ENCODE data around the gene PTPRE.

PTPRE gene

DNA sequence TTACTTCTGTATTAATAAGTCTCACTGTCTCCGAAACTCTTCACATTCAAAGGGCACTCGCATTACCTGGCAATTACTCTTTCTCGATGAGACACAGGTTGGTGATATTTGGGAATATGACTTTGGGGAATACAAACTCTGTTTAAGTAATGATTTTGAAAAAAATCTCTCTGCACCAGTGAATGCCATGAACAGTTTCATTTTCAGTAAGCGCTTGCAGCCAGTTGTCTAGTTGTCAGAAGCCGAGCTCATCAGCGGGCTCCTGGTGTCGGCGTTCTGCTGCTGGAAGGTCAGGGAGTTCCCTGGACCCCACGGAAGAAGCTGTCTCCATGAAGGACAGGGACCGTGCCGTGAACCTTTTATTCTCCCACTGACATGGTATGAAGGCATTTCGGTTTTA, 57.7 kb downstream of the PTPRE start:
- H3K4me3 Mint-ChIP-seq = no peak overlapping the region
- peaks cover 35% of the 10 kb centered on the region for H3K27me3 Mint-ChIP-seq
- no peaks in the 10 kb centered on the region for H3K36me3 Mint-ChIP-seq (ENCODE audit: insufficient read depth)
- ATAC-seq (replicated peaks; ENCODE audit: extremely low read depth, poor library complexity, severe bottlenecking) (no peak), DNase-seq (ENCODE audit: low spot score in 2 of 2) (no peak)
- no peaks in the 10 kb centered on the region for H3K4me1 Mint-ChIP-seq
- no peak overlapping the region for H3K27ac Mint-ChIP-seq (ENCODE audit: low read depth)
- H3K9me3 Mint-ChIP-seq = no peaks in the 10 kb centered on the region

DNA sequence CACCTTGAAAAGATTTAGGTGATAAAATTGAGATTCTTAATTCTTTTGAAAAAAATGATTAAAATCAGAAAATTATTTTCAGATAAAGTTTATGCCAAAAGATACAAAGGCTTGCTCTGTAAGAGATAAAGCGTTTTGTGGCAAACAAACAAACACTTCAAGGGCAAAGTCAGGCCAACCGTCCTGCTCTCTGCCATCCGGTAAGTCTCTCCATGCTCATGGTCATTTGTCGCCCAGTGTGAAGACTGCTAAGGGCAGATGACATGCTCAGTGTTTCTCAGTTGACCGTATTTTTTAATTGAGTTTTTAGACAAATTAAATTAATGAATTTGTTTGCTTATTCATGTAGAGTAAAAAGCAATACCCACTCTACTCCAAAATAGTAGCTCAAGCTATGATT, 60.0 kb downstream of the PTPRE start:
- H3K4me1 Mint-ChIP-seq = no peaks in the 10 kb centered on the region
- H3K27ac Mint-ChIP-seq (ENCODE audit: low read depth) = no peak overlapping the region
- H3K4me3 Mint-ChIP-seq = no peak overlapping the region
- H3K9me3 Mint-ChIP-seq = no peaks in the 10 kb centered on the region
- H3K36me3 Mint-ChIP-seq (ENCODE audit: insufficient read depth) = peaks cover 3% of the 10 kb centered on the region
- H3K27me3 Mint-ChIP-seq = peaks cover 26% of the 10 kb centered on the region
- ATAC-seq (replicated peaks; ENCODE audit: extremely low read depth, poor library complexity, severe bottlenecking) (no peak), DNase-seq (ENCODE audit: low spot score in 2 of 2) (no peak)

DNA sequence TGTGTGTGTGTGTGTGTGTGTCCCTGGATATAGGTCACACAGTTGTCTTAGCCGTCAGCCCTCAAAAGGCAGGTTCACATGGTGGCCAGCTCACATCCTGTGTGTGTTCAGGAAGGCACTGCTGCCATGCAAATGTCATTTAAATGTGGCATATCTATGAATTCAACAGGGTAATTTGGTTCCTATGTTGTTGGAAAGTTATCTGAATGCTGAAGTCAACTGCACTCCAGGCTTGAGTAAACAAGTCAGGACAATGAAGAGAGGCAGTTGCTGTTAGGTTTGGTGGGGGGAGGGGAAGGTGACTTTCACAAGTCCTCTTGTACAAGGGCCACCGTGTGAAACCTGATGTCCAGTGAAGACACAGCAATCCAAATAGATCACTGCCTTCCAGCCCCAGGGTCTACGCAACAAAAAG, 61.1 kb downstream of the PTPRE start:
- Mint-ChIP-seq H3K27me3 (peaks cover 36% of the 10 kb centered on the region), H3K36me3 (ENCODE audit: insufficient read depth) (peaks cover 3% of the 10 kb centered on the region), H3K9me3 (no peaks in the 10 kb centered on the region), H3K4me3 (no peak overlapping the region), H3K27ac (ENCODE audit: low read depth) (no peak overlapping the region), H3K4me1 (no peaks in the 10 kb centered on the region)
- ATAC-seq (replicated peaks; ENCODE audit: extremely low read depth, poor library complexity, severe bottlenecking) (no peak), DNase-seq (ENCODE audit: low spot score in 2 of 2) (no peak)

DNA sequence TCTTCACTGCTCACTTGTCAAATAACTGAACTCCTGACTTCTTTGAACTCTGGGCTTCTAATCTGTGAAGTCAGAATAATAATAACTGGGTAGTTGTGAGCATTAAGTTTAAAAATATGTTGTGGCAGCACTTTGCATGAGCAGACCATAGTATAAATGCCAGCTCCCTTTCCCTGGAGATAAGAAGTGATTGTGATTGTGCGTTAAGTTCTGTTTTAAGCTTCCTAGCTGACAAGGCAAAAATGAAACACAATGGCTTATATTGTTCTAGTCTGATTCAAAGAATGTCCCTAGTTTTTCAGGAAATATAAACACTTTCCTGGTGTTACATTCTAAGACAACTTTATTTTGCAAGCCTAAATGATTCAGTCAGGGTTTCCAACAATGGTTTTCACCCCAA, 61.8 kb downstream of the PTPRE start:
- H3K4me1 Mint-ChIP-seq = no peaks in the 10 kb centered on the region
- ATAC-seq (replicated peaks; ENCODE audit: extremely low read depth, poor library complexity, severe bottlenecking) = no peak
- peaks cover 3% of the 10 kb centered on the region for H3K36me3 Mint-ChIP-seq (ENCODE audit: insufficient read depth)
- no peak overlapping the region for H3K27ac Mint-ChIP-seq (ENCODE audit: low read depth)
- H3K27me3 Mint-ChIP-seq = peaks cover 42% of the 10 kb centered on the region
- no peaks in the 10 kb centered on the region for H3K9me3 Mint-ChIP-seq
- no peak for DNase-seq (ENCODE audit: low spot score in 2 of 2)
- no peak overlapping the region for H3K4me3 Mint-ChIP-seq

DNA sequence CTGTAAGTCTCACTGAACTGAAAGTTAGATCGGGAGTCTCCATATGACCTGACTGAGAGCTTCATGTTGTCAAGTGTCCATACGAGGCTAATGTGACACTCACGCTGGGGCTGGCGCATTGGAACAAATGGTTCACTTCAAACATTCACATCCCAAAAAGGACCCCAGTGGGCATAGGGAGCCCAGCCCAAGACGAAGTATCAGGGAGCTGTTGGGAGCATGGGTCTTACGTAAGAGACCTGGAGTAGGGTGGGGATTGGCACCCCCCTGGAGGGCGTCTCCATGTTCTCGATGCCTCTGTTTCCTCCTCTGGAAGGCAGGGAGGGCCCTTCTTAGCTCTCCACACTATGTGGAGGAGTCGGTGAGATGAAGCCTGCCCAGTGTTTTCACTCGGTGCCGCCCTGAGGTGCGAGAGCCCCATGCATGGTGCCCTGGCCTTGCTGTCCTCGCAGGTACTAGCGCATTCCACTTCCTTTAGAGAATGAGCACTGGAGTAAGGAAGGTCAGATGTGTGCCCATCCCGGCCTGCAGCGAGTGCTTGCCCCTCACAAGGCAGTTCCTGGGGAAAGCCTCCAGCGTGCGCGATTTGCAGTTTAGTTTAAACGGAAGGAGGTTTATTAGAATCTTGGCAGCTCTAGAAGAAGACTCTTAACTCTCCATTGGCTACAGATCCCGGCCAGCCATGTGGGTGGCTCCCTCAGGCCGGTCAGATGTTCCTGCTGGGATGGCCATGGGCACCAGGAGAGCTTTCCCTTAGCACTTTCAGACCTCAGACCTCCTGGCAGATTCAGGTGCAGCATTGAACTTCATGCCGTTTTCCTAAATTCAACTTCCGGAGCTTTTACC, 64.4 kb downstream of the PTPRE start:
- H3K27me3 Mint-ChIP-seq = peaks cover 54% of the 10 kb centered on the region
- no peak overlapping the region for H3K4me3 Mint-ChIP-seq
- no peak for ATAC-seq (replicated peaks; ENCODE audit: extremely low read depth, poor library complexity, severe bottlenecking)
- H3K4me1 Mint-ChIP-seq = no peaks in the 10 kb centered on the region
- no peak for DNase-seq (ENCODE audit: low spot score in 2 of 2)
- peaks cover 3% of the 10 kb centered on the region for H3K36me3 Mint-ChIP-seq (ENCODE audit: insufficient read depth)
- H3K27ac Mint-ChIP-seq (ENCODE audit: low read depth) = no peak overlapping the region
- H3K9me3 Mint-ChIP-seq = no peaks in the 10 kb centered on the region

DNA sequence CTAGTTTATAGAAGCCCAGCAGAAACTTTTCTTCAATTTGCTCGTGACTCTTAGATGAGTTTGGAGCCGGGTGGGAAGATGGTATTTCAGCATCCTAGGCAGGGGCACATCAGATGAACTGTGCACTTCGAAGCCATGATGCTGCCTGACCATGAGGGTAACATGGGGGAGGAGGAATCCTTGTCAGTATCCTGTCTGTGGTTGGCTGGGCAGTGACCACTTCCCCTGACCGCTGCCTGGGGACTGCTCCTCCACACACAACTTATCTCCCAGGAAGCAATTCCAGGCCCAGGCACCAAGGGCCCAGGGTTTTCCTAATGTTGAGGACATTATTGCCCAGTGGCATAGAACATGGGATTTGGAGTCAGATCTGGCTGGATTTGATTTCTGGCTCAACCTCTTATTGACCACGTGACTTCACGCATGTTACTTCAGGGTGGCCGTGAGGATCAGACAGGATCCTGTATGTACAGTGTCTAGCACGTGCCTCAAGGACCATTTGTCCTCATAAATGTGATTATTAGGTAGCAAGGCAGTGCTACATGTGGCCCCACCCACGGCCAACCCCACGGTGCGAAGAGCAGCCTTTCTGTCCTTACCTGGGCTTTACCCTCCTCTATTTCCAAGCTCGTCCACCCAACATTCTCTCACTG, 65.2 kb downstream of the PTPRE start:
- Mint-ChIP-seq H3K4me3 (no peak overlapping the region), H3K36me3 (ENCODE audit: insufficient read depth) (peaks cover 3% of the 10 kb centered on the region), H3K27me3 (peaks cover 57% of the 10 kb centered on the region), H3K9me3 (no peaks in the 10 kb centered on the region), H3K4me1 (no peaks in the 10 kb centered on the region), H3K27ac (ENCODE audit: low read depth) (no peak overlapping the region)
- DNase-seq (ENCODE audit: low spot score in 2 of 2) (no peak), ATAC-seq (replicated peaks; ENCODE audit: extremely low read depth, poor library complexity, severe bottlenecking) (no peak)

DNA sequence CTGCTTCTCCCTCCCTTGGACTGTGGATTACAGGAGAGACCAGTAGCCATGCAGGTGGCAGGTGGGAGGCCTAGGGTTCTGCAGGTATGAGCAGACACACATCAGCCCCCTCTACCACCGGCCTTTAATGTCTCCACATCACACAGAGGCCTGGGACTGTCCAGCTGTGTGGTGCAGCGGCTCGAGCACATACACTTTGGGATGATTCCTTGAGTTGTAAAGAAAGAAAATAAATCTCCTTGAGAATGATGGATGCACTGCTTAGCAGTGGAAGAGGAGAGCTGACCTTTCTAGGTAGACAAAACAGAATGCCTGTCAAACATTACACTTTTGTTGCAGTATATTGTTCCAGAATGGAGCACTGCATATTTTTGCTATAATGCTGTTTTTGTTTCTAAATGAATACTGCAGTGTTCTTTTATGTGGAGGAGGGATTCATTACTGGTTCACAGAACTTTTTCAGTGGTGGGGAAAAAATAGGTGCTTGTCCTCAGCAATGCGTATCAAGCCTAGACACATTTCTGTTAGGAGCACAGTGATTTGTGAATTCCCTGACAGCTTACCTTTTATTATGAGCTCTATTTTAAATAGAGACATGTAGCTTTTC, 66.0 kb downstream of the PTPRE start:
- H3K4me3 Mint-ChIP-seq = no peak overlapping the region
- peaks cover 5% of the 10 kb centered on the region for H3K36me3 Mint-ChIP-seq (ENCODE audit: insufficient read depth)
- no peak overlapping the region for H3K27ac Mint-ChIP-seq (ENCODE audit: low read depth)
- no peaks in the 10 kb centered on the region for H3K4me1 Mint-ChIP-seq
- H3K9me3 Mint-ChIP-seq = no peaks in the 10 kb centered on the region
- no peak for DNase-seq (ENCODE audit: low spot score in 2 of 2)
- peaks cover 57% of the 10 kb centered on the region for H3K27me3 Mint-ChIP-seq
- ATAC-seq (replicated peaks; ENCODE audit: extremely low read depth, poor library complexity, severe bottlenecking) = no peak

DNA sequence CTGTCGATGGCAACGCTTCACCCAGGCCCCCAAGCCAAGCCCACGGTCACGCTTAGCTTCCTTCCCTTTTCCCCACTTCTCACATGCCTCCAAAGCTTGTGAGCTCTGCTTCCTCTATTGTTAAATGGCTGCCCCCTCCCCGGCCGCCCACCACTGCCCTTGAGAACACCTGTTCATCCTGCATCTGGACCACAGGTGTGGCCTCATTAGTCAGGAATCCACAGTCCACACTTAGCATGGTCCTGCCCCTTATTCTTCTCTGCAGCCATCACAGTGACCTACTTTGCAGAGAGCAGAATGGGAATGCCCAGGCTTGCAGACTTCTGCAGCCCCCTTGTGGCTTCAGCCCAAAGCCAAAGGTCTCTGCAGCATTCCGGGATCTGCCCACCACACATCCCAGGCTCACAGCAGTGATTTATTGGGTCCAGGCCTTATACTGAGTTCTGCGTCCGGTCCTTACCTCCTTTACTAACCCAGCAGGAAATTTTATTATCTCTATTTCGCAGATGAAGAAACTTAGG, 66.9 kb downstream of the PTPRE start:
- Mint-ChIP-seq H3K27me3 (peaks cover 57% of the 10 kb centered on the region), H3K27ac (ENCODE audit: low read depth) (no peak overlapping the region), H3K4me3 (no peak overlapping the region), H3K36me3 (ENCODE audit: insufficient read depth) (peaks cover 7% of the 10 kb centered on the region), H3K4me1 (no peaks in the 10 kb centered on the region), H3K9me3 (no peaks in the 10 kb centered on the region)
- ATAC-seq (replicated peaks; ENCODE audit: extremely low read depth, poor library complexity, severe bottlenecking) = no peak
- no peak for DNase-seq (ENCODE audit: low spot score in 2 of 2)

DNA sequence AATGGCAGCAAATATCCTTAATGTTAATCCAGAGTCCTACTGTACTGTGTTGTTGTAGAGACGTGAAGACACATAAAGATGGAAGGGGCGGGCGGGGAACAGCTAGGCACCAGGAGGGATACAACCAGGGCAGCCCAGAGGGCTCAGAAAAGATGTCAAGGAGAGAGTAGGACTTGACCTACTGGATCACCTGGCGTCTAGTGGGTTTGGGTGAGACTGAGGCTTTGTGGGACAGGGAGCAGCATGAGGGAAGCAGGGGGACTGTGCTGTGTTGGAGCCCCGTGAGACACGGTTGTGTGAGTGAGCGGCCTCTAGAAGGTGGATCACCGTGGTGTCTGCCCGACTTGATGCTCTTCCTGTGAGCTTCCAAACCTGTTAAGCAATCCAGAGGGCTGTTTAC, 68.0 kb downstream of the PTPRE start:
- no peak for ATAC-seq (replicated peaks; ENCODE audit: extremely low read depth, poor library complexity, severe bottlenecking)
- peaks cover 57% of the 10 kb centered on the region for H3K27me3 Mint-ChIP-seq
- H3K4me1 Mint-ChIP-seq = no peaks in the 10 kb centered on the region
- no peak overlapping the region for H3K4me3 Mint-ChIP-seq
- no peak overlapping the region for H3K27ac Mint-ChIP-seq (ENCODE audit: low read depth)
- H3K9me3 Mint-ChIP-seq = no peaks in the 10 kb centered on the region
- no peak for DNase-seq (ENCODE audit: low spot score in 2 of 2)
- H3K36me3 Mint-ChIP-seq (ENCODE audit: insufficient read depth) = peaks cover 7% of the 10 kb centered on the region

DNA sequence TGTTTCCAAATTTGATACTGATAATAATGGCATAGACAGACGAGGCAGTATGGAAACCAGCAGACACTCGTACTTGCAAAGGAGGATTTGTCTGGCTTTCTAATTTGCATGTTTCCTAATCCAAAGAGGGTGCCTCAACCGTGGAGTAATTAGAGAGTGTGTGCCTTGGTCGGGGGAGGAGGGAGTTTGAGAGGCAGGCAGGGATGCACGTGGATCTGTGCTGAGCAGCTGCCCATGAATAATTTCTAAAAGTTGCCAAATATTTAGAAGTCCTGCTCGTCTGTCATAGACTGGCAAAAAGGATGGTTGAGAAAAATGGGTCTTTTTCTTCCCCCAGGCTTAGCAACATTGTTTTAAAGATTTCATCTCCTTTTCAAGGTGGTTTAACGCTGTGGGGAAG, 69.4 kb downstream of the PTPRE start:
- H3K4me3 Mint-ChIP-seq = no peak overlapping the region
- H3K27ac Mint-ChIP-seq (ENCODE audit: low read depth) = no peak overlapping the region
- no peaks in the 10 kb centered on the region for H3K9me3 Mint-ChIP-seq

DNA sequence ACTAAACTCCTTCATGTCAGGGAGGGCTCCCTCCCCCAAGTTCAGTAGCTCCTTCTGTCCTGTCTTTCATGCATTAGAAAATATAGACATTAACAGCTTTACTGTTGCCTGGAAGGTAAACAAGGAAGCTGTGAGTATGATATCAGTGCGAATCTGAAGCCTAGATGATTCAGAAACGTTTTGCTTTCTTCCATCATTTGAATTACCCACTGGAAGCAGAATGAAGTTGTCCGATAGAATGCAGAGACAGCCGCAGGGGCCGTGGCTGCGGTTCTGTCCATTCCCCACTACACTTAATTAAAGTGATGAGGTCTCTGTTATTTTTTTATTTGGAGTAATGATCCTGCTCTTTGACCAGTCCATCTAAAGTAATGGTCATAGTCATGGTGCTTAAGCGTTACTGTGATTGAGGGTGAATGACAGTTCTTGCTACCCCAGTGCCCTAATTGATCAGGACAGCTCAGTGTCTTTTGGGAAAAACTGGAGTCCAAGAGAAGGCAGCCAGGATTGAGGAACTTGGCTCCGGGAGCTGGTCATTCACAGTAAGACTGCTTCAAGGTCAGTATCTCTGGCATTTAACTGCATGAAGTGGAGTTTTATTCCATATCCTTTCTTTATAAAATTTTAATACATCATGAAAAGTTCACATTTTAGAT, 69.9 kb downstream of the PTPRE start:
- peaks cover 46% of the 10 kb centered on the region for H3K27me3 Mint-ChIP-seq
- DNase-seq (ENCODE audit: low spot score in 2 of 2) (no peak), ATAC-seq (replicated peaks; ENCODE audit: extremely low read depth, poor library complexity, severe bottlenecking) (no peak)
- no peaks in the 10 kb centered on the region for H3K4me1 Mint-ChIP-seq
- H3K4me3 Mint-ChIP-seq = no peak overlapping the region
- H3K9me3 Mint-ChIP-seq = no peaks in the 10 kb centered on the region
- H3K27ac Mint-ChIP-seq (ENCODE audit: low read depth) = no peak overlapping the region
- peaks cover 4% of the 10 kb centered on the region for H3K36me3 Mint-ChIP-seq (ENCODE audit: insufficient read depth)

More for the DNA sequence above, 69.4 kb downstream of the PTPRE start:
- no peak for ATAC-seq (replicated peaks; ENCODE audit: extremely low read depth, poor library complexity, severe bottlenecking)
- DNase-seq (ENCODE audit: low spot score in 2 of 2) = no peak
- peaks cover 5% of the 10 kb centered on the region for H3K36me3 Mint-ChIP-seq (ENCODE audit: insufficient read depth)
- peaks cover 48% of the 10 kb centered on the region for H3K27me3 Mint-ChIP-seq
- no peaks in the 10 kb centered on the region for H3K4me1 Mint-ChIP-seq

DNA sequence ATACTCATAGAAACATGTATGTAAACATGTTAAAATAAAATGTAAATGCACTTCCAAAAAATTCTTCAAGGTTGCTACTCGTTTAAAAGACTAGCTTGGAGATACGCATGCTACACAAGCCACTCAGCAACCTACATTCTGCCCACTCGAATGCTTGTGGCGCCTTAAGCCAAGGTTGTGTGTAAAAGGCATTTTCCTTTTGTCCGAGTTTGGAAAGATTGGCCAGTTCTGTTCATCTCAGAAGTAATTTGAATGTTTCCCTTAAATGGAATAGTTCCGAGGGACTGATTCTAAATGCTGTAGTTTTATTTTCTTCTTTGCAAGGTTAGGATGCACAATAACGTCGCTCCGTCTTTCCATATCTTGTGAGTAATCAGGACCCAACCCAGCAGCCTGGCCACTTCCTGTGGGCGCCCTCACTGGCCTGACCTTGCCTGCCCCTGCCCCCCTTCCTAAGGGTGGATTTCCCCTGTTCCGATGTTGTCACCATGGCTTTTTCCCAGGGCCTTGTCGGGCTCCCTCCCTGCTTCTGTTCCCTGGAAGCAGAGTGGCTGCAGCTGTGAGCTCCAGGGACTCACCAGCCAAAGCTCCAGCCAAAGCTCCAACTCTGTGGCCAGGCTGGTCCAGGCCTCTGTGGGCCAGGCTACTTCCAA, 70.6 kb downstream of the PTPRE start:
- ATAC-seq (replicated peaks; ENCODE audit: extremely low read depth, poor library complexity, severe bottlenecking) (no peak), DNase-seq (ENCODE audit: low spot score in 2 of 2) (no peak)
- H3K4me3 Mint-ChIP-seq = no peak overlapping the region
- H3K9me3 Mint-ChIP-seq = no peaks in the 10 kb centered on the region
- H3K36me3 Mint-ChIP-seq (ENCODE audit: insufficient read depth) = peaks cover 4% of the 10 kb centered on the region
- no peaks in the 10 kb centered on the region for H3K4me1 Mint-ChIP-seq
- peaks cover 41% of the 10 kb centered on the region for H3K27me3 Mint-ChIP-seq
- H3K27ac Mint-ChIP-seq (ENCODE audit: low read depth) = no peak overlapping the region

Measured in central memory CD8-positive, alpha-beta T cell (primary cell).